DMS114 treated with DMSO at 0.1 percent for 48 hours (cell line): Measurements from ENCODE around the gene CORO1C.
"Not testable (repeated sequence)": the region's sequence is repeated elsewhere in the genome, so short reads cannot be mapped to it uniquely, and the experiment has no call there.

Experiments used
- DNase-seq: peaks from one replicate; lab custom pipeline; 2025; ENCODE audit not compliant: unreplicated experiment; lab: John Stamatoyannopoulos, UW

Gene CORO1C

GRCh38 chr12:108620236-108620879 lies 111.0 kb downstream of the CORO1C start:
- DNase-seq: no peak

GRCh38 chr12:108619369-108620160 lies 111.8 kb downstream of the CORO1C start:
- DNase-seq: no peak

- not testable (repeated sequence) for DNase-seq
Measured at GRCh38 chr12:108618953-108619274, 112.4 kb downstream of the CORO1C start.

DNA sequence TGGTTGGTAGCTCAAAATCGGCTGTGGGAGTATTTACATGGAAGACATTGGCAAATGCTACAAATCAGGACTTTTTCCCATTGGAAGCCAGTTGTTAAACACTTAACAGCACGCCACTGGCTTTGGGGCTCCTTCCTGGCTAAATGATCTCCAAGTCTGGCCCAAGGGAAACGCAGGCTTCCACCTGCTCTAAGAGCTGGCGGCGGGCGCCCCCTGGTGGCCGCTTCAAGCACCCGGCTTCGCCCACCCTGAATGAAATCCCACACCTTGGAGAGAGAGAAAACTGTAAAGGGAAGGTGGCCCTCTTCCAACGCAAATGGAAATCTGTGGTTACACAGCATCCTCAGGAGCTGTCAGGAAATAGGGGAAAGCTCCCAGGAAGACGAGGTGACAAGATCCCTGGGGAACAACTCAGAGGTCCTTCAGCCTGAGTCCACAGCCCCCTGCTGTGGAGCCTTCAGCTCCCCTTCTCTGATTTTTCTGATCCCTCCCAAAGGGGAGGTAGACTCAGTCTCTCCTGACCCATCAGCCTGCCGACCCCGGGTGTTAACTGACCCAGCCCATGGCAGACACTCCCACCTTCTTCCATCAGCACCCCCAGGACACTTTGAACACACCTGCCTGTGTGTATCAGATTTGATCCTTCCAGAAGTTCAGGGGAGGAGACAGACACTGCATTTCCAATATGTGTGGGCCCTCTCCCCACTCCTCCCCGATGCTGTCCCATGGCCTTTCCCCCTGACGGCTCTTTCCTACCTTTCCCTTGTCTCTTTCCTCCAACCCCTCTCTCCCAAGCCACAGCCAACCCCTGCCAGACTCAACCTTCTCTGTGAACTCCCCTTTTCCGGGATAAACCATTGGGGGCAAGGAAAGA lies 113.0 kb downstream of the CORO1C start:
- peak; percentile 68 for DNase-seq

GRCh38 chr12:108616941-108617858 lies 114.1 kb downstream of the CORO1C start:
- DNase-seq: no peak

- no peak for DNase-seq
Measured at GRCh38 chr12:108616359-108616758, 115.0 kb downstream of the CORO1C start.

- no peak for DNase-seq
Measured at GRCh38 chr12:108615918-108616317, 115.4 kb downstream of the CORO1C start.

DNA sequence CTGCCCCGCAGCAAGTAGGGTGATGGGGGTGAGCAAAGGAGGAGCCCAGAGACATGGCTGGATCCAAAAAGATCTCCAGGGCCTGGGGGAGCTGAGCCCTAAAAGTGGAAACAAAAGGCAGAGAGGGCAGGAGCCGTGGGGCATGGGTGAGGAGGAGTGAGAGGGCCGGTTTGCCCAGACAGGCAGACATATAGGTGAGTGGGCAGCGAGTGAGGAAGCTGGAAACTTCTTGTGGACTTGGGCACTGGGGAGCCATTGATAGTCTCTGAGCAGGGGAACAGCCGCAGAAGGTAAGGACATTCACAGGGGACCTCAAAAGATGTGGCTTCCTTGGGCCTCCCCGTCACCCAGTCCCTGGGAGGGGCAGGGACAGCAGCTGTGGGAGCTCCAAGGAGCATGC lies 116.7 kb downstream of the CORO1C start:
- DNase-seq: no peak

DNA sequence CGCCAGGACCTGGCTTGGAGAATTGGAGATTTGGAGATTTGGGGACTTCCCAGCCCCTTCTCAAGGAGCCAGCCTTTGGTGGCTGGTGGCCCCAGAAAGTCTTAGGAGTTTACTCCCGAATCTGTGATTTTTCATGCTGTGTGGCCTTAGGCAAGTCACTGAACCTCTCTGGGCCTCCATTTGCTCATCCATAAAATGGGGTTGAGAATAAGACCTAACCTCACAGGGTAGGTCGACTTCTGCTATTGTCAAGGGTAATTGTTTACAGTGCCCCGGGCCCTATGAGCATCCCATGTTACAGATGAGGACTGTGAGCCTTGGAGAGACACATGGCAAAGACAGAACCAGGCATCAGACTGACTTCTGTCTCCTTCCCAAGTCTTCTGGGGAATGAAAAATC lies 117.3 kb downstream of the CORO1C start:
- no peak for DNase-seq

DNA sequence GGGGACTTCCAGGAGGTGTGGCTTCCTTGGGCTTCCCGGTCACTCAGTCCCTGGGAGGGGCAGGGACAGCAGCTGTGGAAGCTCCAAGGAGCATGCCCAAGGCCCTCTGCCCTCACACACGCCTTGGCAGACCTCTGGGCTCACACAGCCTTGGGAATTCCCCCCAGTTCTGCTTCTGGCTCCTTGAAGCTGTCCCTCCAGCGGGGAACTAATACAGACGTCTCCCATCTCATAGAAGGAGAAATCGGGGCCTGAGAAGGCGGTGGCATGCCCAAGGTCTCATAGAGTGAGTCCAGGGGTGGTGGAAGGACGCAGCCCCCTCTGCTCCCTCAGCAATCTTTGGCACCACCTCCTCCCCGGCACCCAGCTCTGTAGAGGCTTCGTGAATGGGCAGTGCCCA lies 117.8 kb downstream of the CORO1C start:
- no peak for DNase-seq

DNA sequence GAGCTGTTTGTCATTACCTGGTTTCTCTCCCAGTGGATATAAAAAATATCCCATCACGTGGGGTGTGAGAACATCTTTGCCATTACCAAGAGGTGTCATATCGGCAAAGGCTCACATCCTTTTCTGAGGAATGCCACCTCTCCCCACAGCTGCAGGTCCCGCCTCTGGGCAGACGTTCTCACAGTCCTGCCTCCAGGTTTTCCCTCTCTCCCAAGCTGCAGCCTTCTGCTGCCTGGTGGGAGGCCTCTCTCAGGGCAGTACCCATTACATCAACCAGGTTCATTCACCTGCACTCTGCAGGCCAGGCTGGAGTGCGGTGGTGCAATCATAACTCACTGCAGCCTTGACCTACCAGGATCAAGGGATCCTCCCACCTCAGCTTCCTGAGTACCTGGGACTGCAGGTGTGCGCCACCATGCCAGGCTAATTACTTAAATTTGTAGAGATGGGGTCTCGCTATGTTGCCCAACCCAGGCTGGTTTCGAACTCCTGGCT lies 118.5 kb downstream of the CORO1C start:
- no peak for DNase-seq

DNA sequence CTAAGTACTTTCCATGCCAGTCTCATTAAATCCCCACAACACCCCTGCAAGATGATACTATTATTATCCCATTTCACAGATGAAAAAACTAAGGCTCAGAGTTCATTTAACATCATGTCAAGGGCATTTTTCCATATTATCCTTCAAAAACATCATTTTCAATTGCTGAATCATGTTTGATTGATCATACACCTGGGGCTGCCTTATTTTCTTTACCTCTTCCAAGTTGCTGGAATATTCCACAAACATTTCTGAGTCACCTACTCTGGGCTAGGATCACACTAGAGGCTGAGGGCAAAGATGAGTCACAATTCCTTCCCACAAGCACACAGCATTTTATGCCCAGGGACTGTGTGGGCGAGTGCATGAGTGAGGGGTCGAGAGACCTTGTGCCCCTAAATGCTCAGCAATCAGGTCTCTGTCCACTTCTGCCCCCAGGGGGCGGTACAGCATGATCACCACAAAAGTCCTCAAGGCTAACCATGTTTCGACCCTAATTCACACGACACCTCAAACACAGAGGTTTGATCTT lies 119.4 kb downstream of the CORO1C start:
- DNase-seq: no peak

DNA sequence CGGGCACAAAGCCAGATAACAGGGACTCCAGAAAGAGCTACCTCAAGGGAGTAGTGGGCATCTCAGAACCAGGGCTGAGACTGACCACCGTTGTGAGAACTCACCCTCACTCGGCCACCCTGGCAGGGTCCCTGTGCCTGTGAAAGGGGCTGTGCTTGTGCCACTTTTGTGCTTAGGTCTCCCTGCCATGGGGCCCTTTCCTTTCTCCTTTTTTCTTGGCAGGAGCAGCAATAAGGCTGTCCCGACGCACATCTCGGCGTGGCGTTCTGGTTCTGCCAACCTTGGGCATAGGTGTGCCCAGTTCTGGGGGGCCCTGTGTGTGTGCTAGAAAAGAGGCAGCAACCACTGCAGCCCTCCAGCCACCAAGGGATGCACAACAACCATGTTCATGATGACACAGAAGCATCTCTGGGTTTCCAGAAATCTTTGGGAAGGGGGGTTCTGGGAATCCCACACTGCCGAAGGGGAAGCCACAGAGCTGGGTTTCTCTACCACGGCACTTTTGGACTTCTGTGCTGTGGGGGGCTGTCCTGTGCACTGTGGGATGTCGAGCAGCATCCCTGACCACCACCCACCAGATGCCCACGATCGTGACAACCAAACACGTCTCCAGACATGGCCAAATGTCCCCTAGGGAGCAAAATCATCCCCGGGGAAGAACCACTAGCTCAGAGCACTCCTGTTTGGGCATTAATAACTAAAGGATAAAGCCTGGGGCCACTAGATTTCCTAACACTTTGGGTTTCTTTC lies 120.3 kb downstream of the CORO1C start:
- no peak for DNase-seq

GRCh38 chr12:108610336-108610815 lies 120.9 kb downstream of the CORO1C start:
- no peak for DNase-seq

DNA sequence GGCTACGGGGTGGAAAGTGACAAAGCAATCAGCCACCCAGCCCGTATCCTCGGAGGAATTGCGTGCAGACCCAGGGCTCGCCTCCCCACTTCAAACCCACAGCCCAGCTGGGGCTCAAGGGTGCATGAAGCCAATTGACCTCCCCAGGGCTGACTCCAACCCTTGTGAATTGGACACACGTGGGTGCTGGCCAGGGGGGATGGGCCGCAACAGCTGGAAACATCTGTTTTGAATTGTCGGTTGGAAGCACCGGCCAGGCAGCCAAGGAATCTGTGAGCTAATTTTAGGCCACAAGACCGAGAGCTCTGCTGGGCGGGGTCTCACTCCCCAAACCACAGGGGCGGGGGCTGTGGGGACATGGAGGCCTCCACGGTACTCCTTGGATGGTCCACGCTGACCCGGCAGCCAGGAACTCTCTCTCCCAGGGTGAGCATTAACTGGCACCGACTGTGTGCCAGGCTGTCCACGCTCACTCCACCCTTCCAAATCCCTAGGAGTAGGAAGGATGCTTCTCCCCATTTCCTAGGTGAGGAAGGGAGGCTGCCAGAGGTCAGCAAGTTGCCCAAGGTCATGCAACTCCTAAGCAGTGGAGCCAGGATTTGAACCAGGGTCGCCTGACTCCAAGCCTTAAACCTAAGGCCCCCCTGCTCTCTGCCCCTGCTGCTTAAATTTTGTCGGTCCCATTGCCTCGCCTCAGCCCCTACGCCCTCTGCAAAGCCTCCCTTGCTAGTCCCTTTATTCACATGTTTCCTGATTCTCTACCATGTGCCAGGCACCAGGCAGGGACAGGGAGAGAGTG lies 121.6 kb downstream of the CORO1C start:
- DNase-seq: no peak

- DNase-seq: no peak
Measured at GRCh38 chr12:108608616-108609015, 122.7 kb downstream of the CORO1C start.

- no peak for DNase-seq
Measured at GRCh38 chr12:108607981-108608600, 123.2 kb downstream of the CORO1C start.

DNA sequence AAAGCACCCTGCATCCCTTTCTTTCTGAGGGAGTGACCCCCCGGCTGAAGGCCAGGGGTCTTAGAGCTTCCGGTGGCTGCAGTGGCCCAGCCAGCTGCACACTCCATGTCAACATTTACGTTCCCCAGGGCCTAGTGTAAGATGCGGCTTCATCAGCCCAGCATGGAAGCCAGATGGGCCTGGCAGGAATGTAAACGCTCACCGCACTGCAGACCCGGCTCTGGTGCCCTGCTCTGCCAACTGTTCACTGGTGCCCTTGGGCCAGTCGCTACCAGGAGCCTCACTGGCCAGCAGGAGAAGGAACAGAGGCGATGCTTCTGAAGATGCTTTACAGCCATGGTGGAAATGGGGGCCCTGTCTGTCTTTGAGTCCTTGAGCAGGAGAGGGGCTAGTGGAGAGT lies 124.8 kb downstream of the CORO1C start:
- DNase-seq: no peak
